ENCODE data around the gene KRTAP5-3. TPM values are rescaled to one million over a fixed set of nuclear protein-coding genes. Genes with fewer than 3 reads are reported as not detected.
"Not testable (repeated sequence)": the region's sequence is repeated elsewhere in the genome, so short reads cannot be mapped to it uniquely, and the experiment has no call there.

Gene KRTAP5-3
- total RNA-seq, 1 donor from 2014 or later = not detected

DNA sequence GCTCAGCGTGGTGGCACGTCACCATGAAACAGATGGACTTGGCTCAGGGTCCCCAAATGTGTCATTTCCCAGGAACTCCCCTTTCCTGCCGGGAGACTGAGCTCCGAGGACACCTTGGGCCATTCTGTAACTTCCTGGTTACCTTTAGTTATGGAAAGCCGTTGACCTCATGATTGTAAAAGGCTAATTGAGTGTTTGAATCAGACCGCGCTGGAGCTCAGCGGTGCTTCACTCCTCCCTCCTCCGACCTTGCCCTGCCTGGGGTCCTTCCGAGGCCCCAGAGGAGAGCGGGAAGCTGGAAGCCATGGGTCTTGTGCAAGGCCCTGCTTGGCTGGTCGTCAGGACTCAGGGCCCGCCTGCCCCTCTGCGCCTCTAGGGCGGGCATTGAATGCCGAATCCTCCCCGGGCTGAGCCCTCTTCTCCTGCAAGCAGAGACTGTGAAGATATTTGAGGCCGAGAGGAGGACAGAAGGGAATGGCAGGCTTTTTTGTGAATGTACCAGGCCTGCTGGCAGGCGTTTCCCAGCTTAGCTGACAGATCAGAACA is 11.6 kb downstream of the KRTAP5-3 start:
- ATAC-seq (ENCODE audit: poor library complexity); intact Hi-C loops (cut with DNase I); DNase-seq: not testable (repeated sequence)

DNA sequence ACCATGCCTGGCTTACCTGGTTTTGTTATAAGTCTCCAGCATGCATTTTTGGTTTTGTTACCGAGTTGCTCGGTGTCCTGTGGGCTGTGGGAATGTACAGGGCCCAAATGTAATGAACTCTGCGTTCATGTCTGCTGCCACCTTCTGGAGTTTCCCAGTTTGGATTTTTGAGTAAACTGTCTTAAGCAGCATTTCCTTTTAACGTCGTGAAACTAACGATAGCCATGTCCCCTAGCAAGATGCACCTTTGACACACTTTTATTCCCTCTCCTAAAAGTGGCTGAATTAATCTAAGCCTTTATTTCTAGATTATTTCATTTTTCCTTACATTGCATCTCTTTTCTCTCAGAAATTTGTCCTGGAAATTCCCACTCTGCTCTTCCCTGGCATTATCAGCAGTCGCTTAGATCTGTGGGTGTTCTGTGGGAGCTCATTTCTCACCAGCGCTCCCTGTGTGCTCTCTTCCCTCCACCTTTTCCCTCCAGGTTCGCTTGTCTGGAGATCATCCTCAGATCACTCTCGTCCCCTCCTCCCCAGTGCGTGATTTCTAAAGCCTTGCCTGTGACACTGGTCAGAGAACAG is 12.2 kb downstream of the KRTAP5-3 start:
- DNase-seq; intact Hi-C loops (cut with DNase I); ATAC-seq (ENCODE audit: poor library complexity): not testable (repeated sequence)

DNA sequence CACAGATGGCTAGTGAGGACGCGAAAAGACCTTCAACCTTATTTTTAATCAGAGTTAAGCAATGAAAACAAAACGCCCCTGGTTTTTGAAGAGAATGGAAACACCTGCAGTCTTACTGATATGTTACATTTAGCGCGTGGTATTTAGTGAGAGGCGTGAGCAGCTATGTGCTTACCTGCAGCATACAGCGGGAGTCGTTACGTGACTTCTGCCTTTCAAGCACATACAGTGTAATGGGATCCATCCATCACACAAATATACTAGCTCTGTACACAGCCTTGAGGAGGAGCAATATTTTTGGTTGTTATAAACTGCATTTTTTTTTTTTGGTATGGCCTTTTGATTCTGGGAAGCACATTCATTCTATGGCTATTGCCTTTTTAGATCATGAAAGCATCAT is 15.6 kb downstream of the KRTAP5-3 start:
- no peak for DNase-seq
- intact Hi-C loops (cut with DNase I) = no loop called here

DNA sequence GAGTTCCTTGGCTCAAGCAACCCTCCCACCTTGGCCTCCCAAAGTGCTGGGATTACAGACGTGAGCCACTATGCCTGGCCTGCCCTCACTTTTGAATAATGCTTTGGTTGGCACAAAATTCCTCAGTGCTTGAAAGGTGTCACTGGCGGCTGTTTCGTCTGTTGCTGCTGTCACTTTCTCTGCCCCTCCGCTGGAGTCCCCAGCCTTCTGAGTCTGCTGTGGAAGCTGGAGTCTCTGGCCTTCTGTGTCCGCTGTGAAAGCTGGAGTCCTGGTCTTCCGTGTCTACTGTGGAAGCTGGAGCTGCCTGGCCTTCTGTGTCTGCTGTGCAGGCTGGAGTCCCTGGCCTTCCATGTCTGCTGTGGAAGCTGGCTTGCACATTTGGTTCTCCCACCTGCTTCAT is 18.3 kb downstream of the KRTAP5-3 start:
- DNase-seq (no peak), ATAC-seq (ENCODE audit: poor library complexity) (no peak)
- intact Hi-C loops (cut with DNase I) = no loop called here

More for the DNA sequence above, 15.6 kb downstream of the KRTAP5-3 start:
- no peak for ATAC-seq (ENCODE audit: poor library complexity)

DNA sequence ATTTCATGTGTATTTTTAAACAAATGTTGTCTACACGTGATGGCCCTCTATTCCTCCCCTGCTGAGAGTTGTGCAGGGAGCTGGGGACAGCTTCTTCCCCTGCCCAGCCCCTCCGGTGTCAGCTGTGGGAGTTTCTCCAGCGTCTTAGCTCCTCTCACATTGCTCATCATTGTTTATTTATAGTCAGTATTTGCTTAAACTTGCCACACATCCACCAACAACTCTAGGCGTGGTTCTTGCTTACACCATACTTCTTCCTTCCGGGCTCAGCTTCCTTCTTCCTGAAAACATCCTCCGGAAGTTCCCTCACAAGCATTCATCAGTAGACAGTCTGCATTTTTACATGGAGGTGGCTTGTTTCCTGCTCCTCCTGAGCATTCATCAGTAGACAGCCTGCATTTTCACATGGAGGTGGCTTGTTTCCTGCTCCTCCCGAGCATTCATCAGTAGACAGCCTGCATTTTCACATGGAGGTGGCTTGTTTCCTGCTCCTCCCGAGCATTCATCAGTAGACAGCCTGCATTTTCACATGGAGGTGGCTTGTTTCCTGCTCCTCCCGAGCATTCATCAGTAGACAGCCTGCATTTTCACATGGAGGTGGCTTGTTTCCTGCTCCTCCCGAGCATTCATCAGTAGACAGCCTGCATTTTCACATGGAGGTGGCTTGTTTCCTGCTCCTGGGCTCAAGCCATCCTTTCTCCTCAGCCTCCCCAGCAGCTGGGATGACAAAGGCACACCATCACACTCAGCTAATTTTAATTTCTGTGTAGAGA is 18.9 kb downstream of the KRTAP5-3 start:
- peak; percentile 65 for ATAC-seq (ENCODE audit: poor library complexity)
- intact Hi-C loops (cut with DNase I); DNase-seq: not testable (repeated sequence)

DNA sequence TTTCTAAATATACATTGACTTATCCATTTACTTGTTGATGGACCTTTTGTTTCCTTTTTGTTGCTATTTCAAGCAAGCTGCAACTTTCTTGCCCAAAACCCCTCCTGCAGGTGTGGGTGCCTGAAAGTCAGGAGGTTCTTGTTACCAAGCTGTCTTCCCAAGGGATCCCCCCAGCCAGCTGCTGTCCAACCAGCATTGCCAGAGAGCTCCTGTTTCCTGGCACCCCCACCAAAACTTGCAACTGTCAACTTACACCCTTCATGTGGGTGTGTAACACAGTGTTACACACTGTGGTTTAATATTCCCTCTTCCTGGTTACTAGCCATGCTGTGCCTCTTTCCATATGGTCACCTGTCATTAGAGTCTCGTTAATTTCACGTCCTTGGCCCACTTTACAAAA is 21.6 kb downstream of the KRTAP5-3 start:
- no peak for ATAC-seq (ENCODE audit: poor library complexity)
- intact Hi-C loops (cut with DNase I) = no loop called here
- no peak for DNase-seq

DNA sequence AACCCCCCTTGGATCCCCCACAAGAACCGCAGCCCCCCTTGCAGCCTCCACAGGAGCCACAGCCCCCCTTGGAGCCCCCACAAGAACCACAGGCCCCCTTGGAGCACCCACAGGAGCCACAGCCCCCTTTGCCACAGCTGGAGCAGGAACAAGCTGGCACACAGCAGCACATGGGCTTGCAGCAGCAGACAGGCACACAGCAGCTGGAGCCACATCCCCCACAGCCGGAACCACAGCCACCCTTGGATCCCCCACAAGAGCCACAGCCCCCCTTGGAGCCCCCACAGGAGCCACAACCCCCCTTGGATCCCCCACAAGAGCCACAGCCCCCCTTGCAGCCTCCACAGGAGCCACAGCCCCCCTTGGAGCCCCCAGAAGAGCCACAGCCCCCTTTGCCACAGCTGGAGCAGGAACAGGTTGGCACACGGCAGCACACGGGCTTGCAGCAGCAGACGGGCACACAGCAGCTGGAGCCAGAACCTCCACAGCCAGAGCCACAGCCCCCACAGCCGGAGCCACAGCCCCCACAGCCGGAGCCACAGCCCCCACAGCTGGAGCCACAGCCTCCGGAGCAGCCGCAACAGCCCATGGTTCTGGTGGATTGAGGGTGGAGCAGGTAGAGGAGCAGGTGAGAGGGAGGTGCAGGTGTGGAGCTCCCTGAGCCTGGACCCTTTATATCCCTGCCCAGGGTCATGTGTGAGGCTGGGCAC is 23.4 kb downstream of the KRTAP5-3 start, which contains the start of gene KRTAP5-1:
Gene KRTAP5-1 (minus strand): TSS at position 623 of the 710 bp plus-strand sequence. CDS start 34 bp downstream, at position 589.
- ATAC-seq (ENCODE audit: poor library complexity); intact Hi-C loops (cut with DNase I); DNase-seq: not testable (repeated sequence)

DNA sequence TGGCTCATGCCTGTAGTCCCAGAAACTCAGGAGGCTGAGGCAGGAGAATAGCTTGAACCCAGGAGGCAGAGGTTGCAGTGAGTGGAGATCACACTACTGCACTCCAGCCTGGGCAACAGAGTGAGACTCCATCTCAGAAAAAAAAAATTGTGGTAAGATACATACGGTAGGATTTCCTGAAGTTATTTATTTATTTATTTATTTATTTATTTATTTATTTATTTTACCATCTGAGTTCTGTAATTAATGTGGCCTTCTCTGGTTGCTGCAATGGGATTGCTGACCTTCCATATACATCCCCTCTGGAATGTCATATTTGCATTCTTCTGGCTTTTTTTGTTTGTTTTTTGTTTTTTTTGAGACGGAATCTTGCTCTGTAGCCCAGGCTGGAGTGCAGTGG is 25.4 kb downstream of the KRTAP5-3 start:
- ATAC-seq (ENCODE audit: poor library complexity); DNase-seq; intact Hi-C loops (cut with DNase I): not testable (repeated sequence)

DNA sequence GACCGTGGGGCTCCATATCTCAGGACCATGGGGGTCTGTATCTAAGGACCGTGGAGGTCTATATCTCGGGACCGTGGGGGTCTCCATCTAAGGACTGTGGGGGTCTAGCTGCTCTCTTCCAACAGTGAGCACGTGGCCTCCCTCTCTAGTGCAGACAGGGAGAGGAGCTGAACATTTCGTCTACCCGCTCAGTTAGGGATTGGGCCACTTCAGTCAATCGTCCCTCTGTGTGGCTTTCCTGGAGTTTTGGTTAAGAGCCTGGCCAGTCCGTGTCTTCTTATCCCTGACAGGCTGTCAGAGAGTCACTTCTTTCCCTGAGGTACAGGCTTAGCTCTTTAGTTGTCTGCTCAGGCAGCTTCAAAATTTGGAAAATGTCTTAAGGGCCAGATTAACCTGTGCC is 26.3 kb downstream of the KRTAP5-3 start:
- intact Hi-C loops (cut with DNase I) = no loop called here
- DNase-seq (no peak), ATAC-seq (ENCODE audit: poor library complexity) (no peak)

DNA sequence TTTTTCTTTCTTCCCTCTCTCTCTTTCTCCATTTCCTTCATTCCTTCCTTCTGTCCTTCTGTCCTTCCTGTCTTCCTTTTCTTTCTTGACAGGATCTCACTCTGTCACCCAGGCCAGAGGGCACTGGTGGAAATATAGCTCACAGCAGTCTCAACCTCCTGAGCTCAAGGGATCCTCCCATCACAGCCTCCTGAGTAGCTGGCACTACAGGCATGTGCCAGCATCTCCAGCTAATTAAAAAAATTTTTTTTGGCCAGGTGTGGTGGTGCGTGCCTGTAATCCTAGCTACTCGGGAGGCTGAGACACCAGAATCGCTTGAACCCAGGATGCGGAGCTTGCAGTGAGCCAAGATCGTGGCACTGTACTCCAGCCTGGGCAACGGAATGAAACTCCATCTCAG is 31.4 kb downstream of the KRTAP5-3 start:
- DNase-seq = no peak
- no peak for ATAC-seq (ENCODE audit: poor library complexity)
- intact Hi-C loops (cut with DNase I) = loop anchor here (10.0 kb wide), 2 partner anchors 272 to 372 kb away; partner anchors contain the start of gene TOLLIP

DNA sequence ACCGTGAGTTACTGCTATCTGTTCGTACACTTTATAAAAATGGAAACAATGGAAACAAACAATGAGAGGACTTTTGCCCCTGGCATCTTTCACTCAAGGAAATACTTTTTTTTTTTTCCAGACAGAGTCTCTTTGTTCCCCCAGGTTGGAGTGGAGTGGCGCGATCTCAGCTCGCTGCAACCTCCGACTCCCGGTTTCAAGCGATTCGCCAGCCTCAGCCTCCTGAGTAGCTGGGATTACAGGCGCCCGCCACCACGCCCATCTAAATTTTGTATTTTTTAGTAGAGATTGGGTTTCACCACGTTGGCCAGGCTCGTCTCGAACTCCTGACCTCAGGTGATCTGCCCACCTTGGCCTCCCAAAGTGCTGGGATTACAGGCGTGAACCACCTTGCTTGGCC is 32.5 kb downstream of the KRTAP5-3 start:
- intact Hi-C loops (cut with DNase I) = loop anchor here (2.0 to 10.0 kb wide), 3 partner anchors 29 to 371 kb away; partner anchors contain the start of gene TOLLIP
- ATAC-seq (ENCODE audit: poor library complexity); DNase-seq: not testable (repeated sequence)

DNA sequence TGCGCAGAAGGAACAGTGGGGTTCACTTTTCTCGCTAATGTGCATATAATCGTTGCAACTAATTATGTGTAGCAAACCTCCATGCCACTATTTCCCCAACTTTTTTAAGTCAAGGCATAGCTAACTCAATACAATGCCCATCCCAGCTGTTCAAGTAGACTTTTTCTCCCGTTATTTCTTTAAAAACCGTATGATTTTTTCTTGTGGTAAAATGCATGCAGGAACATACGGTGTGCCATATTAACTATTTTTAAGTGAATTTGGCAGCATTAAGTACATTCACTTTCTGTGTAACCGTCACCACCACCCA is 33.4 kb downstream of the KRTAP5-3 start:
- DNase-seq (no peak), ATAC-seq (ENCODE audit: poor library complexity) (no peak)
- intact Hi-C loops (cut with DNase I) = loop anchor here (2.0 to 10.0 kb wide), 3 partner anchors 28 to 370 kb away; partner anchors contain the start of gene TOLLIP

DNA sequence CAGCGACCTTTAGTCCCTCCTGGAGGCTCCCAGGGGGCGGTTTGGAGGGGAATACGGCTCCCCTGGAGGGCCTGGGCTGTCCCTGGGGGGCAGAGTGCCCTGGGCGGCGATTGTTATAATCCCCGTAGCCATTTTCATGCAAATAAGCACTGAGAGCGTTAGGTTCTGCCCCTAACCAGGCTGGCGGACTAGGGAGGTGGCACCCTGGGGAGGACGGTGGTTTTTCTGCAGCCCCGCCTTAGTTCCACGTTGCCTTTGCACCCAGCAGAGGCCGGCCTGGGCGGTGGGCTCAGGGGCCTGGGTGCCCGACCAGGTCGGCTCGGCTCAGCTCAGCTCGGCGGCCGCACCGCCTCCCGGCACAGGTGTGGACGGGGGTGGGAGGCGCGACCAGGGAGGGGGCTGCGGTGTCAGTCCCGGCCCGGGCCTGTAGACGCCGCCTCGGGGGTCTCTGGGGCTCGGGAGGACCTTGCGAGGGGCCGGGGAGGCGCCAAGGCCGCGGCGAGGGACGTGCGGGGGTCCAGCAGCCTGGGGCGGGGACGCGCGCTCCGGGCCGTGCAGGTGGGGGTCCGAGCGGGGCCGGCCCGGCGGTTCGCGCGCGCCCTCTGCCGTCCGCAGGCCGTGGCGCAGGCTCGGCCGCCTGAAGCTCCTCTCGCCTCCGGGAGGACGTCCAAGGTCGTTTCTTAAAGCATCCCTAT is 33.9 kb downstream of the KRTAP5-3 start:
- intact Hi-C loops (cut with DNase I) = loop anchor here (2.0 to 10.0 kb wide), 3 partner anchors 28 to 370 kb away; partner anchors contain the start of gene TOLLIP
- ATAC-seq (ENCODE audit: poor library complexity) (peak; percentile 74), DNase-seq (peak; percentile 74)

DNA sequence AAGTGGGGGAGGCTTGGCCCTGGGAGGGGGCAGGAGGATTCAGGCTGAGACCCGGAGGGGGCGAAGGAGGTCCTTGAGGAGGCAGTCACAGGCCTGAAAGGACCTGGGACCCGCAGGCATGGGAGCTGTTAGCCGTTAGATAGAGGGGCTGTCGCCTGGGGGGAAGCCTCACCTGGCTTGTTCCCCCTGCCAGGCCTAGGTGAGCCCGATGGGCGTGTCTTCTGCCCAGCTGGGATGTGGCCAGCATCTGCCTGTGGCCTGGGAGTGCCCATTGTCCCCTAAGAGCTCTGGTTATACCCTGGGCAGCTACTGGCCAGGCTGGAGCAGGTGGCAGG is 34.4 kb downstream of the KRTAP5-3 start:
- ATAC-seq (ENCODE audit: poor library complexity) (peak; percentile 14), DNase-seq (no peak)
- intact Hi-C loops (cut with DNase I) = loop anchor here (2.0 to 10.0 kb wide), 3 partner anchors 27 to 369 kb away; partner anchors contain the start of gene TOLLIP

DNA sequence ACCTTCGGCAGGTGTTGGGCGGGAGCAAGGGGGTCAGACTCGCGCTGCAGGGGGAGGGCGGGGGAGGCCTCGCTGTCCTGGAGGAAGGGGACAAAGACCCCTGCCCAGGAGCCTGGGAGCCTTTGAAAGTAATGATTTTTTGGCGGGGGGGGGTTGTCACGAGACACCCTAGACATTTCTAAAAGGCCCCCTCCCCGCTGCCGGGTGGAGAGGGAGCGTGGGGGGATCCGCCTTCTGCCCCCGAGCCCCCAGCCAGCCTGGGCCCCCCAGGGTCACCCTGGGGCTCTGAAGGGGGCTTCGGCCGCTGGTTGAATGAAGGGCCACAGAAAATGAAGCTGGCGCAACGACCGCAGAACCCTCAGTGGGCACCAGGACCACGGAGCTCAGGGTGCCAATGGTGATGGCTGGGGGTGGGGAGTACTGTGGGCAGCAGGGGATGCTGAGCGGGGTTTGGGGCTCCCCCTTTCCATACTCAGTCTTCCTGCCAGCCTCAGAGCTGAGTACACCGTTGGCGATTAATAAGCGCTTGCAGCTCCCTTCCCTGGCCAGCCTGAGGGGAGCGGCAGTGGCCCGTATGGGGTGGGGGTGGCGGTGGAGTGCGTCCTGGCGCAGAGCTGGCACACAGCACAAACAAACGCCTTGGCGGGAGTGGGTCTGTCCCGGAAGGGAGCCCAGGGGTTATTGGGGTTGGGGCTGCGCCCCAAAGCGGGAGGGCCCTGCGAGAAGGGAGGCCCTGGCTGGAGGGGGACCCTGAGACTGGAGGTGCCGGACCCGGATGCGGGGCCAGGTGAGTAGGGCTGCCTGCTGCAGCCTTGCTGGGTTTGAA is 35.0 kb downstream of the KRTAP5-3 start:
- ATAC-seq (ENCODE audit: poor library complexity) (no peak), DNase-seq (no peak)
- intact Hi-C loops (cut with DNase I) = loop anchor here (10.0 kb wide), 2 partner anchors 268 to 368 kb away; partner anchors contain the start of gene TOLLIP

DNA sequence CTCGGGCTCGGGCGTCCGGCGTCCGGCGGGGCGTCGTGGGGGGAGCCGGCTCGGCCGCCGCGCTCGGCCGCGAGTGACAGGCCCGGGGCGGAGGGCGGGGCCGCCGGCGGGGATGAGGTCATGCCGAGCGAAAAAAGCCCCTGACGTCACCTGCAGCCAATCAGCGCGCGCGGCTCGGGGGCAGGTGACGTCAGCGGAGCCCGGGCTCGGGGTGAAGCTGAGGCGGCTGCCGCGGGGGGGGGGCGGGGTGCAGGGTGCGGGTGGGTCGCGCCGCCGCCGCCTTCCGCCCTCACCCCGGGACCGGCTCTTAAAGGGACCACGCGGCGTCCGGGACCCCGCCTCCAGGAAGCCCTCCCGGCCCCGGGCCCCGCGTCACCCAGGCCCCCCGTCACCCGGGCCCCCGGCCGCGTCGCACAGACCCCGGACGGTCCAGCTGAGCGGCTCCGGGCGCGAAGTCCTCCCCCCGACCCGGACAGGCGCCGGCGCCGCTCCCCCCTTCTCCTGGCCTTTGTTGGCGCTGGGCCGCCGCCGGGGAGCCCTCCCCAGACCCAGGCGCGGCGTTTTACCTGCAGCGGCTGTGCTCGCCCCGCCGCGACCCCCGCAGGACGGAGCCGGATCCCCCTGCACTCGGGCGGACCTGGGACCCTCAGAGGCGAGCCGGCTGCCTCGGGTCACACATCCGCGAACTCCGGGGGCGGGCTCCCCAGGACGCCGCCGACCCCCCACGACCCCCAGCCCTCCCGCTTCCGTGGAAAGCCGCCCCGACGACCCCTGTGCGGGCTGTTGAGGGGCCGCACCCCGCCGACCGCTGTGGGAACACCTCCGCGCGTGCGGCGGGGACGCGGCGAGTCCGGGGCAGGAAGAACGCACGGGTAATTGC is 35.8 kb downstream of the KRTAP5-3 start, which contains the start of gene DUSP8:
Gene DUSP8 (minus strand): TSS at position 75 of the 880 bp plus-strand sequence. CDS start 6,445 bp downstream, outside the sequence.
- DNase-seq (peak; percentile 95), ATAC-seq (ENCODE audit: poor library complexity) (peak; percentile 81)
- intact Hi-C loops (cut with DNase I) = loop anchor here (10.0 kb wide), 2 partner anchors 268 to 368 kb away; partner anchors contain the start of gene TOLLIP
